A172 (cell line): Measurements from ENCODE around the gene SCAF4. TPM values are rescaled to one million over a fixed set of nuclear protein-coding genes. Genes with fewer than 3 reads are reported as not detected.
A peak's percentile ranks its signal among the peaks of the same experiment; 100 is the strongest.
"Not testable (repeated sequence)": the region's sequence is repeated elsewhere in the genome, so short reads cannot be mapped to it uniquely, and the experiment has no call there.

Source experiments
- DNase-seq: peaks from one replicate; pipeline ENCODE4 v3.0.0-alpha.2; 2015; ENCODE audit warnings: low spot score
- total RNA-seq: library from RNA; depleted of rRNA; stranded (reverse); fragments of >200 nt; shearing (Covaris generic); gene quantifications from 2 replicates; pipeline ENCODE4 v1.2.3, GENCODE V29; 2014; rRNA removed

Gene SCAF4
- total RNA-seq, 1 experiment from 2014 or later = 5.7 TPM

DNA sequence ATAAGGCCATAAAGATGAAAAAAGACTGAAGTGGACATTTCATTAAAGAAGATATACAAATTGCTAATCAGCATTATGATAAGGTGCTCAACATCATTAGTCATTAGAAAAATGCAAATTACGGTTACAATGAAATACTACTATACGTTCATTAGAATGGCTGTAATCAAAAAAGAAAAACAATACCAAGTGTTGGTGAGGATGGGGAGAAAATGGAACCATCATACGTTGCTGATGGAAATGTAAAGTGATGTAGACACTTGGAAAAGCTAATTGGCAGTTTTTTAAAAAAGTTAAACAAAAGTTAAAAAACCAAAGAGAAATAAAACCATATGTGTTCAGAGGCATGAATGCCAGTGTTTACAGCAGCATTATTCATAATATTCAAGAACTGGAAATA lies 81.0 kb downstream of the SCAF4 start:
- no peak for DNase-seq

DNA sequence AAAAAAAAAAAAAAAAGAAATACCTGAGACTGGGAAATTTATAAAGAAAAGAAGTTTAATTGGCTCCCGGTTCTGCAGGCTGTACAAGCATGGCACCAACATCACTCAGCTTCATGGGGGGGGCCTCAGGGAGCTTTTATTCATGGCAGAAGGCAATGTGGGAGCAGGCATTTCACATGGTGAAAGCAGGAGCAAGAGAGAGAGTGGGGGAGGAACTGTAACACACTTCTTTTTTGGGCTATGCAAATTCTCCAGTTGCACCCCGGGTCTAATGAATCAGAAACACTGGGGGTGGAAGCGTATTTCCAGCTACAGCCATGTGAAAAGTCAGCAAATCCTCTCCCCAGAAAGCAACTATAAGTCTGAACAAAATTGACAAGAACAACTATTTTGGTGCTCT lies 84.3 kb downstream of the SCAF4 start:
- DNase-seq = no peak

DNA sequence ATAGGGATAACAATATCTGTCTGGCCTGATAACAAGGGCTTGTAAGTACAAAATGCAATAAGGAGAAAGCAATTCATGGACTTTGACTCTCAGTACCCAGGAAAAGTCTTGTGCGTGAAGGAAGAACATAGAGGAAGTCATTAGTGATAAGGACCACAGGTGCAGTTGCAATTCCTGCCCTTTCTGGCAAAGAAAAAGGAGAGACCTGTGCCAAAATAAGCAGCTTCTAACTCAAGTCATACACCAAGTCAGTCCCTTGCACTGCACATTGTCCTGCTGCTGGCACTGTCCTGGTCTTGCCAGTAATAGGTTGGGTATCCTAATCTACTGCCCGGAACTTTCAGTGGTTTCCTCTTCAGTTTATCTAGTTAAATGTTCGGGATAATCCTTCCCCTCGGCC lies 87.3 kb downstream of the SCAF4 start:
- DNase-seq = peak; percentile 32

DNA sequence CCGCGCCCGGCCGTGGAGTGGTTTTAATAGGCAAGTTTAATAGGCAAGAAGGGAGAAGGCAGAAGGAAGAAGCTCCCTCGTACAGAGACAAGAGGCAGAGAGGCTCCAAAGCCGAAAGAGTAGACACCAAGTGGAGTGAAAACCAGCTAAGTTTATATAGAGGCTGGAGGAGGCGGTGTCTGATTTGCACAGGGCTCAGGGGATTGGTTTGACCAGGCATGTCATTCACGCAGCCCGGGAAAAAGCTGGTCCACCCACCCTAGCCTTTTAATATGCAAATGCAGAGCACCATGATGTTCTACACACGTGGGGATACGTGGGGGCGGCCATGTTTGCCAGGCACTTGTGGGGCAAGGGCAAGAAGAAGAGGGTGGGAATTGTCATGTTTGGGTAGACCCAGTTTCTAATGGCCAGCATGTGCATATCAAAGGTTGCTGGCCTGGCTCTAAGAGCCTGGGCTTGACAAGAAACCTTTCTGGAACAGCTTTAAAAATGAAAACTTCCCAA lies 90.4 kb downstream of the SCAF4 start:
- no peak for DNase-seq

DNA sequence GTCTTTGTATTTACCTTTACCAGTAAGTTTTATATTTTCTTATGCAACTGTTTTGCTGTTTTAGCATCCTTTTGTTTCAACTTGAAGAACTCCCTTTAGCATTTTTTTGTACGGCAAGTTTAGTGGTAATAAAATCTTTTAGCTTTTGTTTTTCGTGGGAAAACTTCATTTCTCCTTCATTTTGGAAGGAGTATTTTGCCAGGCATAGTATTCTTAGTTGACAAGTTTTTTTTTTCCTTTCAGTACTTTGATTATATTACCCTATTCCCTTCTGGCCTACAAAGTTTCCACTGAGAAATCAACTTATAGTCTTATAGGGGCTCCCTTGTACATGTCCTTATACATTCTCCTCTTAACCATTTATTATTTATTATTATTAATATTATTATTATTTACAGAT lies 95.0 kb downstream of the SCAF4 start:
- no peak for DNase-seq

DNA sequence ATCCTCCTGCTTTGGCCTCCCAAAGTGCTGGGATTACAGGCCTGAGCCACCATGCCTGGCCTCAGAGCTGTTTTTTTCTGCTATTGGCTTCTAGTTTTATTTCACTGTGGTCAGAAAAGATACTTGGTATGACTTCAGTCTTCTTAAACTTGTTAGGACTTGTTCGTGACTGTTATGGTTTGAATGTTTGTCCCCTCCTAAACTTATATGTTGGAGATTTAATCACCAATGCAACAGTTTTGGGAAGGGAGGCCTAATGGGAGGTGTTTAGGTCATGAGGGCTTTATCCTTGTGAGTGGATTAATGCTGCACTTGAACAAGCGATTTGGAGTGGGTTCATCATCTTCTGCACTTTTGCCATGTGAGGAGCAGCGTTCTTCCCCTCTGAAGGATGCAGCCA lies 96.9 kb downstream of the SCAF4 start:
- no peak for DNase-seq

DNA sequence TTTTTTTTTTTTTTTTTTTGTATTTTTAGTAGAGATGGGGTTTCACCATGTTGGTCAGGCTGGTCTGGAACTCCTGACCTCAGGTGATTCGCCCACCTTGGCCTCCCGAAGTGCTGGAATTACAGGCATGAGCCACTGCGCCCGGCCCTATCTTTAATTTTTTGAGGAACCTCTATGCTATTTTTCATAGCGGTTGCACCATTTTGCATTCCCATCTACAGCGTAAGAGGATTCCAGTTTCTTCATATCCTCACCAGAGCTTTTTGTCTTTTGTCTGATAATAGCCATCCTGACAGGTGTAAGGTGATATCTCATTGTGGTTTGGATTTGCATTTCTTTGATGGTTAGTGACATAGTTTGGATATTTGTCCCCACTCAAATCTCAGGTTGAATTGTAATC lies 100.0 kb downstream of the SCAF4 start:
- not testable (repeated sequence) for DNase-seq

DNA sequence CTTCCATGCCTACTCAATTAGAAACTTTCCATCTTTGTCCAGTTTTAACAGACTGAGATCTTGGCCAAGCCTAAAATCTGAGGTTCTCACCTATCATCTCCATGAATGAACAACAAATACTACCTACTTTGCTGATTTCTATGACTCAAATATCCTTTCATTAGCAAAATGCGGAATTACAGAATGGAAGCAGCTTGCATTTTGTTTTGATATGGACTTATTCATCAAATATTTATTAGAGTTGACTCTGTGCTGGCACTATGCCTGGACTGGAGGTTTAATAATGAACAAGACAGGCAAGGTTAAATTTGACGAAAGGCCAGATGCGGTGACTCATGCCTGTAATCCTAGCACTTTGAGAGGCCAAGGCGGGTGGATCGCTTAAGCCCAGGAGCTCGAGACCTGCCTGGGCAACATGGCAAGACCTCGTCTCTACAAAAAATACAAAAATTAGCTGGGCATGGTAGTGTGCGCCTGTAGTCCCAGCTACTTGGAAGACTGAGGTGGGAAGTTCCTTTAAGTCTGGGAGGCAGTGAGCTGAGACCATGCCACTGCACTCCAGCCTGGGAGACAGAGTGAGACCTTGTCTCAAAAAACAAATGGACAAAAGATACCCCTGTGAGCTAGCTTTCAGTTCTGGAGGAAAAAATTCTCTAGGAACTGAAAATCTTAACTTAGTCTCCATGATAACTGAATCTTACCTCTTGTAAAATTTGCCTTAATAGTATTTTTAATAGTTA lies 101.8 kb downstream of the SCAF4 start:
- DNase-seq = peak; percentile 91

DNA sequence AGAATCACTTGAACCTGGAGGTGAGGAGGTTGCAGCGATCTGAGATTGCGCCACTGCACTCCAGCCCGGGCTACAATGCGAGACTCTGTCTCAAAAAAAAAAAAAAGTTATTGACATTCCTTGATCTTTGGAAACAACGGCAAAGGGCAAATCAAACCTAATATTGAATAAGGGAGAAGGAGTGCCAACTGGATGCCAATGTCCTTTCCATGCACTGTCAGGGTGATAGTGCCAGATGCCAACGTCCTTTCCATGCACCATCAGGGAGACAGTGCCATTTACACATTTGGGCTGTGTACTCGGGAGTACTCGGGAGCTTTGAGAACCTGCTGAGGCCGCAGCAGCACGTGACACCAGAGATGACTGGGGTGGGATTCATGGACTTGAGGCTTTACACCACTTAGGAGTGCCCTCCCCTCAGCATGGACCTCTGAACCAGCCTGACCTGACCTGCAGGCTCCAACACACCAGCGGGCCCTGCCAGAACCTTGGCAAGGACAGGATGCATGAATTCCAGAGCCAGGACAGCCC lies 106.9 kb downstream of the SCAF4 start:
- no peak for DNase-seq

DNA sequence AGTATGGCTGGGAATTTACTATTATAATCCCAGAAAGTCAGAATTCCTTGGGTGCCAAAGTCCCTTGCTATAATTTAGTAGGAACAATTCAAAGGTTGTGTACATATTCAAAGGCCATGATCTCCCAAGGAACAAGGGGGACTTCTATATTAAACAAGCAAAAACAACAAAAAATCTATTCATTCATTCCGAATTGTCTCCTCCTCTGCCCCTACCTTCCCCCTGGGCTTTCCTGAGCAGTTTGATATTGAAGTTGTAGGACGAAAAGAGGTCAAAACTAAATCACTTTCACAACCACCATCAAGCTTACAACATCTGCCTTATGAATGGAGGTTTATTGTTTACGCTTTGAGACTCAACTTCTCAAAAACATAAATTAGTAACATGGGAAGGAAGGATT lies 107.7 kb downstream of the SCAF4 start:
- no peak for DNase-seq

DNA sequence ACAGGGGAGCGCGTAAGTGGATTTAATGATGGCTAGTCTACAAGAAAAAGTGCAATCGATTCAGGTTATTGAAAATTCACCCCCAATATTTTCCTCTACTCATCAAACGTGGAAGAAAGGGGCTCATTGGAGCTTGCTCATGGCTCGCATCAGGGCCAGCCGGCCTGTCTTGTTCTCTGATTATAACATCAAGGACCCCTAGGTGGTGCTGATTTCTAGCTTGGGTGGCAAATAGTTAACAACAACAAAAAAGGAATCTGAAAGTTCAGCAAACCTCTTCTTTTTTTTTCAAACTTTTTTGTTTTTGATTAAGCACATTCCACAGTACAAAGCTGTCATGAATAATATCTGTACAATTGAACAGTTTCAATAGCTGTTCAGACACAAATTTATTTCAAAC lies 108.3 kb downstream of the SCAF4 start:
- no peak for DNase-seq

DNA sequence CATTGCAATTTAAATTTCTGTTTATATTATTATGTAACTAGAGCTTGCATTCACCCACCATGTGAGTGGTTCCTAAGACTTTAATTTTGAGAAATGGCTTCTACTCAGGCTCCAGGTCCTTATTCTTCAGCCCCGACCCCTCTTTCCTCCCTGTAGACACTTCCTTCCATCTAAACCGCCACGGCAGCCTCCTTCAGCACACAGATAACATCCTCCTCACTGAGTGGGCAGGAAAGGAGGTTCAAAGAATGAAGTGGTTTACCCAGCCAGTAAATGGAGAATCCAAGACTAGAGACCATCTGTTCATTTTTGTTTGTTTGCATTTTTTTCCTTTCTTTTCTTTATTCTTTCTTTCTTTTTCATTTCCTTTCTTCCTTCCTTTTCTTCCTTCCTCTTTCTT lies 109.5 kb downstream of the SCAF4 start:
- no peak for DNase-seq

Other genes with a start within 250 kb of the SCAF4 start
- gene SOD1, start 72.4 kb downstream of the SCAF4 start, total RNA-seq = 957 and 1,055 TPM in 2 replicates
- gene HUNK, start 140.9 kb upstream of the SCAF4 start, total RNA-seq = 0.96 and 1.2 TPM in 2 replicates